K562 treated with DMSO at 1 percent for 48 hours (cell line): Measurements from ENCODE around the gene HLF. TPM values are rescaled to one million over a fixed set of nuclear protein-coding genes. Genes with fewer than 3 reads are reported as not detected.

ENCODE experiments used
- total RNA-seq: library from RNA; unstranded; fragments of 300-600 nt; gene quantifications from 2 replicates; pipeline ENCODE4 v1.2.3, GENCODE V29; 2022; ENCODE audit warnings: low replicate concordance; ENCODE audit errors: extremely low read depth

The HLF gene
- not detected in 2 replicates for total RNA-seq

GRCh38 chr17:55264645-55265298 is at the start of gene HLF:
HLF (plus strand) TSS chr17:55264960; CDS start chr17:55265485, 525 bp downstream.

Other genes with a start within 250 kb of the HLF start
- not detected in 2 replicates for gene MMD, start 156.9 kb downstream of the HLF start, total RNA-seq
- not detected in 2 replicates for gene SMIM36, start 246.5 kb downstream of the HLF start, total RNA-seq